ENCODE results near the gene PRODH2. TPM values are rescaled to one million over a fixed set of nuclear protein-coding genes. Genes with fewer than 3 reads are reported as not detected.
"Not testable (repeated sequence)": the region's sequence is repeated elsewhere in the genome, so short reads cannot be mapped to it uniquely, and the experiment has no call there.

The PRODH2 gene
- total and polyA plus RNA-seq, 2 donors = 0.19 to 0.23 TPM

DNA sequence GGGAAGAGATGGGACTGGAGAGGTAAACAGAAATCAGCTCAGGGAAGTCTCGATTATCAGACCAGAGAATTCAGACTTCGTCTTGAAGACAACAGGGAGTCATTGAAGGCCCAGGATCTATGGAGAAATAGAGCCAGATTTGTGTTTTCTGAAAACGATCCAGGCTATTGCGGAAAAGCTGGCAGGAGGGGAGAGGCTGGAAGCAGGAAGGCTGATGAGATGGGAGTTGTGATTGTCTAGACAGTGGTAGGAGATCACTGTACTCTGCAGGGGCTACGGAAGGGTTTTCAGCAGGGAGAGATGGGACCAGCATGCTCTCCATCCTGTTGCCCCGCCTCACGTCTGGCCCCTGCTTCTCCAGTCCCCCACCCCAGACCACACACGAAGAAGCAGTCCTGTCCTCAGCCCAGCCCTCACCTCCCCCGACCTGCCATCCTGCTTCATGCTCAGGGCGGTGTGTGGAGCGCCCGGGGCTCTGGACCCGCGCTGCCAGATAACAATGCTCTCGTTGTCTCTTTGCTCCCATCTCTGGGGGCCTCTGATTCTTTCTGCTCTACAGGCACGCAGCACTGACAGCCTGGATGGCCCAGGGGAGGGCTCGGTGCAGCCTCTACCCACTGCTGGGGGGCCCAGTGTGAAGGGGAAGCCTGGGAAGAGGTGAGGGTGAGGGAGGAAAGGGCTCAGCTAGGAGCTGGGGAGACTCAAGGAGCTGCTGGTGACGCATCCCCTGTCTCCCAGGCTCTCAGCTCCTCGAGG lies 35.4 kb downstream of the PRODH2 start:
- Histone ChIP-seq H3K36me3 (ENCODE audit: control insufficient read depth in 2 of 2, insufficient read depth in 2 of 2, low read length in 1 of 2) (peaks cover 28 to 40% of the 10 kb centered on the region in 2 donors), H3K9me3 (ENCODE audit: control insufficient read depth in 2 of 2, insufficient read depth in 1 of 2, low read length in 1 of 2) (no peaks in the 10 kb centered on the region), H3K4me3 (ENCODE audit: low read length in 2 of 2) (no peak overlapping the region), H3K27me3 (ENCODE audit: control insufficient read depth in 2 of 2, insufficient read depth in 1 of 2, low read length in 1 of 2) (no peaks in the 10 kb centered on the region), H3K4me1 (ENCODE audit: control insufficient read depth in 2 of 2, insufficient read depth in 2 of 2, low read length in 2 of 2) (peaks cover 7 to 13% of the 10 kb centered on the region in 2 donors), H3K27ac (ENCODE audit: low read depth in 1 of 2, low read length in 1 of 2) (no peak overlapping the region)
- no peak for DNase-seq (ENCODE audit: low read depth in 6 of 9, low spot score in 9 of 9)
- WGBS = 86% methylated on average over 19 of the region's 19 CpGs

- Histone ChIP-seq H3K27me3 (ENCODE audit: control insufficient read depth in 2 of 2, insufficient read depth in 1 of 2, low read length in 1 of 2) (no peaks in the 10 kb centered on the region), H3K36me3 (ENCODE audit: control insufficient read depth in 2 of 2, insufficient read depth in 2 of 2, low read length in 1 of 2) (peaks cover 21 to 30% of the 10 kb centered on the region in 2 donors), H3K27ac (ENCODE audit: low read depth in 1 of 2, low read length in 1 of 2) (no peak overlapping the region), H3K9me3 (ENCODE audit: control insufficient read depth in 2 of 2, insufficient read depth in 1 of 2, low read length in 1 of 2) (no peaks in the 10 kb centered on the region), H3K4me1 (ENCODE audit: control insufficient read depth in 2 of 2, insufficient read depth in 2 of 2, low read length in 2 of 2) (peaks cover 7 to 13% of the 10 kb centered on the region in 2 donors), H3K4me3 (ENCODE audit: low read length in 2 of 2) (peak overlapping the region; percentile 61 to 84)
- 73% methylated on average over 13 of the region's 13 CpGs for WGBS
- DNase-seq (ENCODE audit: low read depth in 6 of 9, low spot score in 9 of 9) = peak in 1 of 9 donors; percentile 6
These were observed 36.4 kb downstream of the PRODH2 start for GRCh38 chr19:35776102-35776788.

DNA sequence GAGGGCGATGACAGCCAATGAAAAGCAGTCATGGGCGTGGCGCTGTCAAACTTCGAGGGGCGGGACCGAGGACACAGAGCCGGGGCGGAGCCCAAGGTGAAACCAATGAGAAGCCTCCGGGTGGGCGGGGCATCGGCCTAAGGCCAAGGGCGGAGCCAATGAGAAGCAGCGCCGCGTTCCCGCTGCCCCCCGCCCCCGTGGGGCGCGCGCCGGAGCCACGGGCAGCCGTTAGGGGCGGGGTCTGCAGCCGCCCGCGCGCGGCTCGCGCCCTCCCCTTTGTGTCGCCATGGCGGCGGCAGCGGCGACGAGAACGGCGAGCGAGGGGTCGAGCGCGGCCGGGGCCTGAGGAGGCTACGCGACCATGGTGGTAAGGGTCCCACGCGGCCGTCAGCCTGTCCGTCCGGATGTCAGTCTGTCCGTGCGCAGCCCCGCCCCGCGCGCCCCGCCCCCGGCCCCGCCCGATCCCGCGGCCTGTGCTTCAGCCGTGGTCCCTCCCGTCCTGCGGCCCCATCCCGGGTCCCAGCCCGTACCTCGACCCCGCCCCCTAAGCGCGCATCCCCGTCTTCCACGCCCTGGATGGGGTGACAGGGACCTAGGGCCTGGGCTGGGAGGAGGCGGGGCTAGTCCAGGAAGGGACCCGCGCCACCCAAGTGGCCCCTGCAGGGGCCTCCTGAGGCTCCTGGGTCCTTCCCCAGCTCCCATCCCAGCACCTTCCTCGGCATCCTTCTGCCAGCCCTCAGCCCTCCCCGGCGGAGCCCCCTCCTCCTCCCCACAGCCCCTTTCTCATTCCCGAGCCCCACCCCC lies 37.1 kb downstream of the PRODH2 start, which contains the start of gene ARHGAP33:
ARHGAP33 (plus strand) TSS at position 267 of the 804 bp plus-strand sequence; CDS start at position 362, 95 bp downstream.
- under 1% methylated on average over 80 of the region's 82 CpGs for WGBS
- DNase-seq (ENCODE audit: low read depth in 6 of 9, low spot score in 9 of 9) = peak; percentile 95 to 100 (median 99)
- H3K9me3 ChIP-seq (ENCODE audit: control insufficient read depth in 2 of 2, insufficient read depth in 1 of 2, low read length in 1 of 2) = no peaks in the 10 kb centered on the region
- H3K27me3 ChIP-seq (ENCODE audit: control insufficient read depth in 2 of 2, insufficient read depth in 1 of 2, low read length in 1 of 2) = no peaks in the 10 kb centered on the region
- peak within 1 kb of the TSS; percentile 61 to 84 for H3K4me3 ChIP-seq (ENCODE audit: low read length in 2 of 2)
- no peak within 1 kb of the TSS for H3K27ac ChIP-seq (ENCODE audit: low read depth in 1 of 2, low read length in 1 of 2)
- H3K4me1 ChIP-seq (ENCODE audit: control insufficient read depth in 2 of 2, insufficient read depth in 2 of 2, low read length in 2 of 2) = peaks cover 7 to 13% of the 10 kb centered on the region in 2 donors
- peaks cover 18 to 22% of the 10 kb centered on the region in 2 donors for H3K36me3 ChIP-seq (ENCODE audit: control insufficient read depth in 2 of 2, insufficient read depth in 2 of 2, low read length in 1 of 2)

DNA sequence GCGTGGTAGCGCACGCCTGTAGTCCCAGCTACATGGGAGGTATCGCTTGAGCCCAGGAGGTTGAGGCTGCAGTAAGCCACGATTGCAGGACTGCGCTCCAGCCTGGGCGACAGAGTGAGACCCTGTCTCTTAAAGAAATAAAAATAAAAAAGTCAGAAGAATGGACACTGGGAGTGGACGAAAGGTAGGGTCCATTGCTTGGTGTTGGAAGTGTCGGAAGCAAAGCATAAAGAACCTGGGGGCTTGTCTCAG lies 37.7 kb downstream of the PRODH2 start:
- Histone ChIP-seq H3K4me3 (ENCODE audit: low read length in 2 of 2) (peak overlapping the region; percentile 36 to 84), H3K36me3 (ENCODE audit: control insufficient read depth in 2 of 2, insufficient read depth in 2 of 2, low read length in 1 of 2) (peaks cover 16 to 17% of the 10 kb centered on the region in 2 donors), H3K27ac (ENCODE audit: low read depth in 1 of 2, low read length in 1 of 2) (no peak overlapping the region), H3K27me3 (ENCODE audit: control insufficient read depth in 2 of 2, insufficient read depth in 1 of 2, low read length in 1 of 2) (no peaks in the 10 kb centered on the region), H3K4me1 (ENCODE audit: control insufficient read depth in 2 of 2, insufficient read depth in 2 of 2, low read length in 2 of 2) (peaks cover 7 to 13% of the 10 kb centered on the region in 2 donors), H3K9me3 (ENCODE audit: control insufficient read depth in 2 of 2, insufficient read depth in 1 of 2, low read length in 1 of 2) (no peaks in the 10 kb centered on the region)
- 38% methylated on average over 9 of the region's 9 CpGs for WGBS
- no peak for DNase-seq (ENCODE audit: low read depth in 6 of 9, low spot score in 9 of 9)

DNA sequence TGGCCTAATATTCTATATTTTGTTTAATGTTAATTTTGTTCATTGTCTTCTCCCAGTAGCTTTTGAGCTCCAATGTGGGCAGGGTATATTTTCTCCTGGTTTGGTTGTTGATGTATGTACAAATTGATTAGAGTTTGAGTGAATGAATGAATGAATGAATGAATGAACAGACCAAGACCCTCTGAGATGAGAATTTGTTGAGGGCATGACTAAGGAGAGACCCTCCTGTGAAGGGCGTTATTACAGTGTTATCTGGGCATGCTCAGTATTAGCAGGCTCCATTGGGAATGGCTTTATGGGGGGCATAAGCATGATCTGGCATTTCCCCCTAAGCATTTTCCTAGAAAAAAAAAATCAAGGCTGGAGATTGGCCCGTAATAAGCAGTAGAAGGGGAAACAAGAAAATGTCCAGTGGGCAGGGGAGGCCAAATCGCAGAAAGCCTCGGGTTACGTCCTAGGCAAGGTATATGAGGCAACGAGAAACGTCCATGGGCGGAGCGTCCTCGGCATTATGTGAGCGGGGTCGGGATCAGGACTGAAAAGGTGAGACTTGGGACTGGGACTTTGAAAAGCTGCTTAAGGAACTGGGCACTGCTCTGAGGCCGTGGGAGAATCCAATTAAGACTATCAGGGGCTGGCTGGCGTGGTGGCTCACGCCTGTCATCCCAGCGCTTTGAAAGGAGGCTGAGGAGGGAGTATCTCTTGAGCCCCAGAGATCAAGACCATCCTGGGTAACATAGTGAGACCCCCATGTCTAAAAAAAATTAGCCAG lies 38.2 kb downstream of the PRODH2 start:
- Histone ChIP-seq H3K4me3 (ENCODE audit: low read length in 2 of 2) (peak overlapping the region in 1 of 2 donors; percentile 36), H3K27ac (ENCODE audit: low read depth in 1 of 2, low read length in 1 of 2) (no peak overlapping the region), H3K4me1 (ENCODE audit: control insufficient read depth in 2 of 2, insufficient read depth in 2 of 2, low read length in 2 of 2) (peaks cover 7 to 13% of the 10 kb centered on the region in 2 donors), H3K27me3 (ENCODE audit: control insufficient read depth in 2 of 2, insufficient read depth in 1 of 2, low read length in 1 of 2) (no peaks in the 10 kb centered on the region), H3K36me3 (ENCODE audit: control insufficient read depth in 2 of 2, insufficient read depth in 2 of 2, low read length in 1 of 2) (peaks cover 13 to 14% of the 10 kb centered on the region in 2 donors), H3K9me3 (ENCODE audit: control insufficient read depth in 2 of 2, insufficient read depth in 1 of 2, low read length in 1 of 2) (no peaks in the 10 kb centered on the region)
- 65% methylated on average over 16 of the region's 16 CpGs for WGBS
- no peak for DNase-seq (ENCODE audit: low read depth in 6 of 9, low spot score in 9 of 9)

GRCh38 chr19:35773020-35773806 lies 39.4 kb downstream of the PRODH2 start:
- DNase-seq (ENCODE audit: low read depth in 6 of 9, low spot score in 9 of 9) = no peak
- no peak overlapping the region for H3K27ac ChIP-seq (ENCODE audit: low read depth in 1 of 2, low read length in 1 of 2)
- peaks cover 7 to 13% of the 10 kb centered on the region in 2 donors for H3K4me1 ChIP-seq (ENCODE audit: control insufficient read depth in 2 of 2, insufficient read depth in 2 of 2, low read length in 2 of 2)
- WGBS = 83% methylated on average over 9 of the region's 9 CpGs
- H3K36me3 ChIP-seq (ENCODE audit: control insufficient read depth in 2 of 2, insufficient read depth in 2 of 2, low read length in 1 of 2) = peaks cover 6 to 11% of the 10 kb centered on the region in 2 donors
- no peak overlapping the region for H3K4me3 ChIP-seq (ENCODE audit: low read length in 2 of 2)
- no peaks in the 10 kb centered on the region for H3K27me3 ChIP-seq (ENCODE audit: control insufficient read depth in 2 of 2, insufficient read depth in 1 of 2, low read length in 1 of 2)
- H3K9me3 ChIP-seq (ENCODE audit: control insufficient read depth in 2 of 2, insufficient read depth in 1 of 2, low read length in 1 of 2) = no peaks in the 10 kb centered on the region

DNA sequence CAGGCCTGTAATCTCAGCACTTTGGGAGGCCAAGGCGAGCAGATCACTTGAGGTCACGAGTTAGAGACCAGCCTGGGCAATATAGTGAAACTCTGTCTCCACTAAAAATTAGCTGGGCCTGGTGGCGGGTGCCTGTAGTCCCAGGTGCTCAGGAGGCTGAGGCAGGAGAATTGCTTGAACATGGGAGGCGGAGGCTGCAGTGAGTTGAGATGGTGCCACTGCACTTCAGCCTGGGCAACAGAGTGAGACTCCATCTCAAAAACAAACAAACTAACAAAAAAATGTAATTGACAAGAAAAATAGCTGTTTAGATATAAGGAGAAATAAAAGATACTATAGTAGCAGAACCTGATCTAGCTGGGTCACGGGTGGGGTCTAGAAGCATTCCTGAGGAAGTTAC lies 40.3 kb downstream of the PRODH2 start:
- not testable (repeated sequence) for H3K4me3 ChIP-seq (ENCODE audit: low read length in 2 of 2); DNase-seq (ENCODE audit: low read depth in 6 of 9, low spot score in 9 of 9); H3K27ac ChIP-seq (ENCODE audit: low read depth in 1 of 2, low read length in 1 of 2); H3K27me3 ChIP-seq (ENCODE audit: control insufficient read depth in 2 of 2, insufficient read depth in 1 of 2, low read length in 1 of 2); H3K9me3 ChIP-seq (ENCODE audit: control insufficient read depth in 2 of 2, insufficient read depth in 1 of 2, low read length in 1 of 2)
- WGBS = 98% methylated on average over 5 of the region's 5 CpGs
- Histone ChIP-seq H3K4me1 (ENCODE audit: control insufficient read depth in 2 of 2, insufficient read depth in 2 of 2, low read length in 2 of 2) (peaks cover 7 to 13% of the 10 kb centered on the region in 2 donors), H3K36me3 (ENCODE audit: control insufficient read depth in 2 of 2, insufficient read depth in 2 of 2, low read length in 1 of 2) (peaks cover 4 to 15% of the 10 kb centered on the region in 2 donors)

GRCh38 chr19:35768082-35768421 lies 44.6 kb downstream of the PRODH2 start:
- no peaks in the 10 kb centered on the region for H3K27me3 ChIP-seq (ENCODE audit: control insufficient read depth in 2 of 2, insufficient read depth in 1 of 2, low read length in 1 of 2)
- no peak for DNase-seq (ENCODE audit: low read depth in 6 of 9, low spot score in 9 of 9)
- WGBS = 95% methylated on average over 15 of the region's 15 CpGs
- no peak overlapping the region for H3K27ac ChIP-seq (ENCODE audit: low read depth in 1 of 2, low read length in 1 of 2)
- H3K9me3 ChIP-seq (ENCODE audit: control insufficient read depth in 2 of 2, insufficient read depth in 1 of 2, low read length in 1 of 2) = no peaks in the 10 kb centered on the region
- H3K4me1 ChIP-seq (ENCODE audit: control insufficient read depth in 2 of 2, insufficient read depth in 2 of 2, low read length in 2 of 2) = no peaks in the 10 kb centered on the region
- peaks cover 14 to 45% of the 10 kb centered on the region in 2 donors for H3K36me3 ChIP-seq (ENCODE audit: control insufficient read depth in 2 of 2, insufficient read depth in 2 of 2, low read length in 1 of 2)
- H3K4me3 ChIP-seq (ENCODE audit: low read length in 2 of 2) = no peak overlapping the region

All from thymus (tissue), 11 donors.